GM12878 (cell line): ENCODE measurements around the gene MAPKAP1. TPM values are rescaled to one million over a fixed set of nuclear protein-coding genes. Genes with fewer than 3 reads are reported as not detected.

Source experiments
- ATAC-seq: fragments of 200-7000 bp; cut with Tn5 transposase; 3 replicates; pipeline ENCODE4 v1.9.1; 2020; ENCODE audit warnings: mild to moderate bottlenecking, moderate library complexity
- BruUV-seq: library from RNA; stranded (reverse); fragments of 400-500 nt; replicated peaks from 2 replicates; lab custom pipeline; 2021; lab: Mats Ljungman, UMichigan
- CTCF ChIA-PET: fragments of 300-600 bp; sonication (Branson Sonifier 250); formaldehyde crosslinking; extraction: SDS; loops from one replicate; lab custom pipeline; 2021; ENCODE audit warnings: inconsistent platforms; lab: Yijun Ruan, JAX
- POLR2A ChIA-PET: fragments of 350-600 bp; formaldehyde crosslinking; extraction: SDS; loops from one replicate; lab custom pipeline; 2021; ENCODE audit warnings: inconsistent platforms; lab: Charles Lee
- RAD21 ChIA-PET: fragments of 300-600 bp; sonication (Branson Sonifier 250); formaldehyde crosslinking; loops from one replicate; lab custom pipeline; 2023; ENCODE audit warnings: antibody characterized with exemption; ENCODE audit not compliant: unreplicated experiment; lab: Charles Lee
- SMC1A ChIA-PET: fragments of 300-600 bp; sonication (Branson Sonifier 250); formaldehyde crosslinking; loops from one replicate; lab custom pipeline; 2023; ENCODE audit not compliant: unreplicated experiment, uncharacterized antibody; lab: Charles Lee
- DNase-seq: peaks from one replicate; pipeline ENCODE4 v3.0.0-alpha.2; 2011; ENCODE audit warnings: low read depth, low spot score
- FAIRE-seq: peaks from 3 replicates; lab custom pipeline; 2011; peaks lifted over from hg19 to GRCh38; lab: Jason Lieb, UNC
- H2AFZ ChIP-seq: 2 replicates; pipeline ENCODE4 v1.6.0; 2011; ENCODE audit warnings: low read depth, low read length, control low read depth; ENCODE audit not compliant: control insufficient read depth
- H3K27ac ChIP-seq: 2 replicates; pipeline ENCODE4 v1.5.1; 2011; ENCODE audit warnings: control low read depth; ENCODE audit not compliant: control insufficient read depth, insufficient read depth
- H3K27me3 ChIP-seq, 2 experiments: replicated peaks in 1 of 2; 2 replicates each; pipeline versions ENCODE4 v1.6.0 to v1.6.1; 2011; ENCODE audit warnings: low read length in 1 of 2; ENCODE audit not compliant: control insufficient read depth in 2 of 2, insufficient read depth in 2 of 2
- H3K36me3 ChIP-seq, 2 experiments: 2 replicates each; pipeline ENCODE4 v1.5.1; 2011; ENCODE audit warnings: low read length in 1 of 2; ENCODE audit not compliant: control insufficient read depth in 2 of 2, insufficient read depth in 2 of 2
- H3K4me1 ChIP-seq: 2 replicates; pipeline ENCODE4 v1.6.1; 2011; ENCODE audit warnings: mild to moderate bottlenecking, low read length, moderate library complexity, mixed read lengths; ENCODE audit not compliant: control insufficient read depth, insufficient read depth
- H3K4me2 ChIP-seq: 2 replicates; pipeline ENCODE4 v1.6.0; 2011; ENCODE audit warnings: control low read depth; ENCODE audit not compliant: control insufficient read depth, insufficient read depth
- H3K4me3 ChIP-seq: fragments of 200-600 bp; sonication (generic); 2 replicates; pipeline ENCODE4 v1.5.1; 2016
- H3K79me2 ChIP-seq: 2 replicates; pipeline ENCODE4 v1.6.0; 2011; ENCODE audit warnings: low read length; ENCODE audit not compliant: control insufficient read depth, insufficient read depth
- H3K9ac ChIP-seq: 2 replicates; pipeline ENCODE4 v1.8.0; 2011; ENCODE audit warnings: low read length, control low read depth, mixed read lengths; ENCODE audit not compliant: control insufficient read depth, insufficient read depth
- H3K9me3 ChIP-seq: replicated peaks from 3 replicates; pipeline ENCODE4 v1.5.1; 2011; ENCODE audit warnings: mild to moderate bottlenecking, low read length; ENCODE audit not compliant: control insufficient read depth, insufficient read depth
- H4K20me1 ChIP-seq: 2 replicates; pipeline ENCODE4 v1.6.0; 2011; ENCODE audit not compliant: control insufficient read depth, insufficient read depth
- BMI1 ChIP-seq: fragments of 450-650 bp; IDR thresholded peaks from 2 replicates; pipeline ENCODE4 v1.6.1; 2016; ENCODE audit warnings: mild to moderate bottlenecking, moderate library complexity, borderline replicate concordance
- FOS ChIP-seq: IDR thresholded peaks from 3 replicates; pipeline ENCODE4 v1.6.1; 2011; ENCODE audit warnings: borderline replicate concordance; ENCODE audit not compliant: insufficient read length; ENCODE audit errors: extremely low read depth
- HDGF ChIP-seq: fragments of 450-650 bp; IDR thresholded peaks from 2 replicates; pipeline ENCODE4 v1.6.1; 2016; ENCODE audit warnings: antibody characterized with exemption
- MYB ChIP-seq: fragments of 150-350 bp; IDR thresholded peaks from 2 replicates; pipeline ENCODE4 v1.6.1; 2014; ENCODE audit warnings: mild to moderate bottlenecking, low read depth, low read length, borderline replicate concordance
- NBN ChIP-seq: fragments of 450-650 bp; IDR thresholded peaks from 2 replicates; pipeline ENCODE4 v1.6.1; 2016
- RAD21 ChIP-seq: IDR thresholded peaks from 2 replicates; pipeline ENCODE4 v1.6.1; 2011; ENCODE audit warnings: mild to moderate bottlenecking, low read depth, low read length, moderate library complexity; ENCODE audit not compliant: insufficient read depth
- RAD51 ChIP-seq: fragments of 450-650 bp; IDR thresholded peaks from 2 replicates; pipeline ENCODE4 v1.6.1; 2016; ENCODE audit warnings: moderate library complexity, mild to moderate bottlenecking, inconsistent platforms
- RFX5 ChIP-seq: IDR thresholded peaks from 2 replicates; pipeline ENCODE4 v1.6.1; 2011; ENCODE audit warnings: low read depth, low read length, improper control_type of control experiment
- RUNX3 ChIP-seq: IDR thresholded peaks from 2 replicates; pipeline ENCODE4 v1.6.1; 2012; ENCODE audit warnings: low read length, inconsistent platforms
- SPI1 ChIP-seq: IDR thresholded peaks from 2 replicates; pipeline ENCODE4 v1.6.1; 2011; ENCODE audit warnings: low read depth, mild to moderate bottlenecking, low read length, moderate library complexity, borderline replicate concordance; ENCODE audit not compliant: insufficient read depth
- ZNF384 ChIP-seq: IDR thresholded peaks from 2 replicates; pipeline ENCODE4 v1.6.1; 2012; ENCODE audit warnings: low read depth, mild to moderate bottlenecking, low read length, improper control_type of control experiment, borderline replicate concordance
- WGBS: methylation state at CpG from one replicate; pipeline ENCODE4 v1.1.6; 2016; ENCODE audit warnings: low lambda C conversion rate; ENCODE audit not compliant: insufficient replicate concordance, insufficient coverage; ENCODE audit errors: missing lambda C conversion rate; 5-methylcytosine and 5-hydroxymethylcytosine counted together
- in situ Hi-C: fragments of 300-500 bp; cut with MboI; formaldehyde crosslinking; loops from 9 replicates; pipeline ENCODE4 v1.14.3; 2018; ENCODE audit warnings: mixed read lengths
- intact Hi-C: fragments of 100-400 bp; cut with micrococcal nuclease; formaldehyde crosslinking; loops from one replicate; pipeline ENCODE4 v1.14.2; 2022; ENCODE audit not compliant: unreplicated experiment
- polyA plus RNA-seq, 11 experiments: library from polyadenylated mRNA; depleted of rRNA in 4 of 11; unstranded in 6 of 11; stranded (reverse) in 5 of 11; fragments of >200 nt; fragmentation: Nextera tagmentation in 4 of 11; fragmentation: Illumina TruSeq in 1 of 11; extraction: Ambion mirVana in 4 of 11; extraction: Trizol in 1 of 11; gene quantifications; 1 replicate in 1 of 11; 2 replicates in 10 of 11; pipeline versions ENCODE4 v1.2.1 to v1.2.3, GENCODE V29; 2011 to 2016; ENCODE audit warnings: inconsistent platforms in 2 of 11, missing spikeins in 2 of 11, low read depth in 1 of 11
- total RNA-seq, 4 experiments: library from RNA; depleted of rRNA in 3 of 4; stranded (reverse); fragments of >200 nt in 3 of 4; fragmentation: Illumina TruSeq in 1 of 4; extraction: Trizol in 1 of 4; gene quantifications; 2 replicates each; pipeline versions ENCODE4 v1.2.1 to v1.2.3, GENCODE V29; 2013 to 2021
- TF ChIP-seq, protein P1 (sequence below): IDR thresholded peaks from 2 replicates; pipeline ENCODE4 v1.6.1; 2011; ENCODE audit warnings: low read depth, mild to moderate bottlenecking, low read length, moderate library complexity, borderline replicate concordance; ENCODE audit errors: extremely low read depth
- TF ChIP-seq, protein P2 (sequence below): fragments of 450-650 bp; IDR thresholded peaks from 2 replicates; pipeline ENCODE4 v1.6.1; 2016; ENCODE audit warnings: mild to moderate bottlenecking

MAPKAP1 gene
- total and polyA plus RNA-seq, 10 of the 15 experiments (the other 5 are each of a cell fraction or from before 2014, with no cell fraction given): 5.1 to 188 (median 105) TPM

DNA sequence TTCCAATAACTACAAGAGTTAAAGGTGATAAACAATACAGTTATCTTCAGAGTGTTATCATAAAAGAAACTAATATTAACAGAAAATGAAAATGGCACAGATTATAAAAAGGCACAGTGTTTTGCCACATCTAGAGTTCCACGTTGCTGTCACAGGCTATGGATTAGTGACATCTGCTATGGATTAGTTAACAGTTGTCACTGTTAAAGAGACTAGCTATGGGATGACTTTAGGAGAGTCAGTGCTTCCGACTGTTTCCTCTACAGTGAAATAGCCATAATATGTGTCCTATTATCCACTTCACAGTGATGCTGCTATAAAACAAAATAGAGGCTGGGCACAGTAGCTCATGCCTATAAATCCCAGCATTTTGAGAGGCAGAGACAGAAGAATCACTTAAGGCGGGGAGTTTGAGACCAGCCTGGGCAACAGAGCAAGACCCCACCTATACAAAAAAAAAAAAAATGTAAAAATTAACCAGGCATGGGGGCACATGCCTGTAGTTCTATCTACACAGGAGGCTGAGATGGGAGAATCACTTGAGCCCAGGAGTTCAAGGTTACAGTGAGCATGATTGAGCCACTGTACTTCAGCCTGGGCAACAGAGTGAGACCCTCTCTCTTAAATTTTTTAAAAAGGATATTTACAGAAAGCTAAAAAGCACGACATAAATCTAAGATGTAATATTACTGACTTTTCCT is 19.7 kb downstream of the MAPKAP1 start:
- peaks cover 6% of the 10 kb centered on the region; the same call in 1 of the 2 replicates for H3K4me1 ChIP-seq
- 71% methylated on average over 4 of the region's 4 CpGs for WGBS
- H4K20me1 ChIP-seq: no peaks in the 10 kb centered on the region
- CTCF ChIA-PET: interaction anchor here (0.5 to 2.1 kb wide), 5 partner anchors 18 to 145 kb away, joined by 3 to 4 read pairs (median 3); no protein-coding TSS in a partner anchor
- H3K27me3 ChIP-seq: no peaks in the 10 kb centered on the region
- SMC1A ChIA-PET: interaction anchor here (1.0 to 2.3 kb wide), 5 partner anchors 10 to 41 kb away, joined by 3 to 8 read pairs (median 3); no protein-coding TSS in a partner anchor
- H3K9me3 ChIP-seq: no peaks in the 10 kb centered on the region; the same call in 2 of the 3 replicates
- no peak for FAIRE-seq
- peaks cover 68% of the 10 kb centered on the region for H3K79me2 ChIP-seq
- no peak for DNase-seq
- no peak overlapping the region for H3K4me2 ChIP-seq
- POLR2A ChIA-PET: interaction anchor here (0.7 to 2.0 kb wide), 6 partner anchors 10 to 290 kb away, joined by 3 to 11 read pairs (median 6); no protein-coding TSS in a partner anchor
- RAD21 ChIA-PET: interaction anchor here (1.1 kb wide), 1 partner anchor 27 kb away, joined by 4 read pairs; no protein-coding TSS in a partner anchor
- no peak overlapping the region for H3K27ac ChIP-seq
- H3K36me3 ChIP-seq: peaks cover 0 to 2% of the 10 kb centered on the region in 2 experiments; a peak in 3 of 4 replicates
- no peak for TF ChIP-seq HDGF
- TF ChIP-seq RFX5: no peak
- TF ChIP-seq RAD21: no peak
- no peak for TF ChIP-seq SPI1
- TF ChIP-seq, protein P1, sequence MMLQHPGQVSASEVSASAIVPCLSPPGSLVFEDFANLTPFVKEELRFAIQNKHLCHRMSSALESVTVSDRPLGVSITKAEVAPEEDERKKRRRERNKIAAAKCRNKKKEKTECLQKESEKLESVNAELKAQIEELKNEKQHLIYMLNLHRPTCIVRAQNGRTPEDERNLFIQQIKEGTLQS: no peak
- no peak for TF ChIP-seq MYB
- no peak for TF ChIP-seq RAD51
- TF ChIP-seq BMI1: no peak
- TF ChIP-seq, protein P2, sequence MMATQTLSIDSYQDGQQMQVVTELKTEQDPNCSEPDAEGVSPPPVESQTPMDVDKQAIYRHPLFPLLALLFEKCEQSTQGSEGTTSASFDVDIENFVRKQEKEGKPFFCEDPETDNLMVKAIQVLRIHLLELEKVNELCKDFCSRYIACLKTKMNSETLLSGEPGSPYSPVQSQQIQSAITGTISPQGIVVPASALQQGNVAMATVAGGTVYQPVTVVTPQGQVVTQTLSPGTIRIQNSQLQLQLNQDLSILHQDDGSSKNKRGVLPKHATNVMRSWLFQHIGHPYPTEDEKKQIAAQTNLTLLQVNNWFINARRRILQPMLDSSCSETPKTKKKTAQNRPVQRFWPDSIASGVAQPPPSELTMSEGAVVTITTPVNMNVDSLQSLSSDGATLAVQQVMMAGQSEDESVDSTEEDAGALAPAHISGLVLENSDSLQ: no peak
- no peak for TF ChIP-seq ZNF384
- TF ChIP-seq NBN: no peak
- TF ChIP-seq FOS: no peak
- TF ChIP-seq RUNX3: no peak
- in situ Hi-C loops: no loop called here
- H3K4me3 ChIP-seq: no peak overlapping the region
- intact Hi-C loops: no loop called here
- BruUV-seq: no TSS peak
- H2AFZ ChIP-seq: no peak overlapping the region
- H3K9ac ChIP-seq: no peak overlapping the region
- no peak for ATAC-seq
